Stimulated activated CD4-positive, alpha-beta T cell treated with anti-CD3 and anti-CD28 coated beads, Interleukin-4, amount 100 ng/mL, for 24 hours (primary cell): ENCODE measurements around the gene CCDC102B.
"Not testable (repeated sequence)": the region's sequence is repeated elsewhere in the genome, so short reads cannot be mapped to it uniquely, and the experiment has no call there.

Experiments used
- DNase-seq: peaks from one replicate; pipeline ENCODE4 v3.0.0-alpha.2; 2020

Gene CCDC102B

GRCh38 chr18:68915061-68915460, 117.2 kb downstream of the CCDC102B start:
- no peak for DNase-seq

- DNase-seq: no peak
Measured at GRCh38 chr18:68916734-68917133, 118.9 kb downstream of the CCDC102B start.

GRCh38 chr18:68918216-68918615, 120.3 kb downstream of the CCDC102B start:
- DNase-seq: no peak

- no peak for DNase-seq
Measured at GRCh38 chr18:68919900-68920299, 122.0 kb downstream of the CCDC102B start.

GRCh38 chr18:68922392-68922791, 124.5 kb downstream of the CCDC102B start:
- no peak for DNase-seq

- no peak for DNase-seq
Measured at GRCh38 chr18:68925268-68925667, 127.4 kb downstream of the CCDC102B start.

GRCh38 chr18:68928762-68929675, 131.1 kb downstream of the CCDC102B start:
- no peak for DNase-seq

- no peak for DNase-seq
Measured at GRCh38 chr18:68935686-68936085, 137.8 kb downstream of the CCDC102B start.

GRCh38 chr18:68937029-68937599, 139.2 kb downstream of the CCDC102B start:
- no peak for DNase-seq

- DNase-seq: no peak
Measured at GRCh38 chr18:68940039-68940438, 142.2 kb downstream of the CCDC102B start.

- DNase-seq: no peak
Measured at GRCh38 chr18:68940754-68941153, 142.9 kb downstream of the CCDC102B start.

- DNase-seq: no peak
Measured at GRCh38 chr18:68942230-68942629, 144.3 kb downstream of the CCDC102B start.

- not testable (repeated sequence) for DNase-seq
Measured at GRCh38 chr18:68943861-68944260, 146.0 kb downstream of the CCDC102B start.

- no peak for DNase-seq
Measured at GRCh38 chr18:68944330-68944729, 146.4 kb downstream of the CCDC102B start.

- DNase-seq: no peak
Measured at GRCh38 chr18:68944826-68945225, 146.9 kb downstream of the CCDC102B start.

- no peak for DNase-seq
Measured at GRCh38 chr18:68948622-68949021, 150.7 kb downstream of the CCDC102B start.

- no peak for DNase-seq
Measured at GRCh38 chr18:68954738-68955137, 156.9 kb downstream of the CCDC102B start.

GRCh38 chr18:68956650-68957049, 158.8 kb downstream of the CCDC102B start:
- DNase-seq: no peak

GRCh38 chr18:68960355-68960754, 162.5 kb downstream of the CCDC102B start:
- no peak for DNase-seq

- DNase-seq: no peak
Measured at GRCh38 chr18:68962623-68963022, 164.7 kb downstream of the CCDC102B start.

- DNase-seq: no peak
Measured at GRCh38 chr18:68965817-68966216, 167.9 kb downstream of the CCDC102B start.

GRCh38 chr18:68969027-68969426, 171.1 kb downstream of the CCDC102B start:
- DNase-seq: no peak

GRCh38 chr18:68972176-68972575, 174.3 kb downstream of the CCDC102B start:
- no peak for DNase-seq

- DNase-seq: no peak
Measured at GRCh38 chr18:68979737-68980136, 181.9 kb downstream of the CCDC102B start.
